GM23248 (cell line): ENCODE measurements around the gene DLG2. TPM values are rescaled to one million over a fixed set of nuclear protein-coding genes. Genes with fewer than 3 reads are reported as not detected.

ENCODE experiments used
- DNase-seq: peaks from one replicate; pipeline ENCODE4 v3.0.0-alpha.2; 2015
- H2AFZ ChIP-seq: fragments of 200-600 bp; sonication (generic); 2 replicates; pipeline ENCODE4 v1.6.1; 2016; ENCODE audit warnings: antibody characterized with exemption
- H3F3A ChIP-seq: fragments of 200-600 bp; sonication (generic); 2 replicates; pipeline ENCODE4 v1.6.1; 2016; ENCODE audit warnings: mild to moderate bottlenecking, antibody characterized with exemption, mixed run types; ENCODE audit not compliant: insufficient read depth
- H3K27ac ChIP-seq: fragments of 200-600 bp; sonication (generic); 2 replicates; pipeline ENCODE4 v1.5.1; 2016; ENCODE audit warnings: mild to moderate bottlenecking
- H3K27me3 ChIP-seq: fragments of 200-600 bp; sonication (generic); replicated peaks from 2 replicates; pipeline ENCODE4 v1.6.1; 2016; ENCODE audit warnings: mild to moderate bottlenecking; ENCODE audit not compliant: insufficient read depth
- H3K36me3 ChIP-seq: fragments of 200-600 bp; sonication (generic); 2 replicates; pipeline ENCODE4 v1.6.1; 2016; ENCODE audit warnings: low read depth, mild to moderate bottlenecking
- H3K4me1 ChIP-seq: fragments of 200-600 bp; sonication (generic); 2 replicates; pipeline ENCODE4 v1.6.1; 2016; ENCODE audit warnings: mild to moderate bottlenecking; ENCODE audit not compliant: insufficient read depth
- H3K4me2 ChIP-seq: fragments of 200-600 bp; sonication (generic); one replicate; pipeline ENCODE4 v1.6.1; 2016; ENCODE audit warnings: mild to moderate bottlenecking; ENCODE audit not compliant: unreplicated experiment
- H3K4me3 ChIP-seq: fragments of 200-600 bp; sonication (generic); 2 replicates; pipeline ENCODE4 v1.5.1; 2016; ENCODE audit warnings: mild to moderate bottlenecking
- H3K79me2 ChIP-seq: fragments of 200-600 bp; sonication (generic); 2 replicates; pipeline ENCODE4 v1.6.1; 2016; ENCODE audit warnings: mild to moderate bottlenecking; ENCODE audit not compliant: insufficient read depth
- H3K9ac ChIP-seq: fragments of 200-600 bp; sonication (generic); 2 replicates; pipeline ENCODE4 v1.6.1; 2016; ENCODE audit warnings: mild to moderate bottlenecking
- H3K9me2 ChIP-seq: fragments of 200-600 bp; sonication (generic); 2 replicates; pipeline ENCODE4 v1.6.1; 2016; ENCODE audit warnings: mixed run types, mild to moderate bottlenecking, moderate library complexity; ENCODE audit not compliant: insufficient read depth
- H3K9me3 ChIP-seq: fragments of 200-600 bp; sonication (generic); one replicate; pipeline ENCODE4 v1.6.1; 2017; ENCODE audit warnings: low read depth
- H4K20me1 ChIP-seq: fragments of 200-600 bp; sonication (generic); 2 replicates; pipeline ENCODE4 v1.6.0; 2016; ENCODE audit not compliant: insufficient read depth
- EZH2 ChIP-seq: fragments of 200-600 bp; sonication (generic); IDR thresholded peaks from 2 replicates; pipeline ENCODE4 v1.6.1; 2018; ENCODE audit warnings: antibody characterized with exemption, mild to moderate bottlenecking; ENCODE audit not compliant: insufficient read depth, poor library complexity, severe bottlenecking
- EZH2phosphoT487 ChIP-seq: fragments of 200-600 bp; sonication (generic); IDR thresholded peaks from 2 replicates; pipeline ENCODE4 v1.6.1; 2018; ENCODE audit warnings: antibody characterized with exemption, moderate library complexity, mild to moderate bottlenecking, low read depth; ENCODE audit not compliant: insufficient read depth
- WGBS, 2 experiments: methylation state at CpG; one replicate each; pipeline ENCODE4 v1.1.6; 2015 to 2017; ENCODE audit warnings: low lambda C conversion rate in 2 of 2, low coverage in 1 of 2; ENCODE audit errors: missing lambda C conversion rate in 2 of 2; 5-methylcytosine and 5-hydroxymethylcytosine counted together
- in situ Hi-C: fragments of 300-500 bp; cut with MboI; formaldehyde crosslinking; loops from 2 replicates; pipeline ENCODE4 v1.15.0; 2020
- polyA plus RNA-seq: library from polyadenylated mRNA; unstranded; fragments of >200 nt; fragmentation: Nextera tagmentation; extraction: Ambion mirVana; gene quantifications from 2 replicates; pipeline ENCODE4 v1.2.1, GENCODE V29; 2016
- total RNA-seq: library from RNA; depleted of rRNA; stranded (reverse); fragments of >200 nt; shearing (Covaris generic); gene quantifications from 2 replicates; pipeline ENCODE4 v1.2.3, GENCODE V29; 2014

Gene DLG2
- total and polyA plus RNA-seq, 2 experiments from 2014 or later: 1.1 to 1.7 TPM

DNA sequence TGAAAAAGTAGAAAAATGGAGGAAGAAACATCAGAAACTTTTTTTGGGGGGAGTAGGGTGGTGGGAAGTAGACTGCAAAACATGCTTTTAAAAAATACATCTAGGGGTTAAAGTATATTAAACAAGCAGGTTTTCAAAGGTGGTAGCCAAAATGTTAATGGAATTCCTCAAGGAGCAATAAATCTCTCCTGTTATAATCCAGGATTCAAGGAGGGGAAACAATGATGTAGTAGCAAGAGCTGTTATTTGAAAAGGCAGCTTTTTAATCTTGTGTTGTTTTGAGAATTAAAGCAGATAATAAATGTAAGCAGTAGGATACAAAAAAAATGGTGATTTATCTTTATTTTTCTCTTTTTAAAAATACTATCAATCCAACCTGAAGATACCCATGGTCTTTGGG lies 1604.4 kb downstream of the DLG2 start:
- Histone ChIP-seq H4K20me1 (no peaks in the 10 kb centered on the region), H2AFZ (no peak overlapping the region), H3K4me1 (peaks cover 7% of the 10 kb centered on the region; the same call in 1 of the 2 replicates), H3K79me2 (no peaks in the 10 kb centered on the region), H3K4me3 (no peak overlapping the region), H3K9me3 (no peaks in the 10 kb centered on the region), H3K9ac (no peak overlapping the region), H3K4me2 (no peak overlapping the region), H3K27ac (no peak overlapping the region), H3F3A (no peaks in the 10 kb centered on the region), H3K9me2 (no peaks in the 10 kb centered on the region), H3K27me3 (no peaks in the 10 kb centered on the region), H3K36me3 (no peaks in the 10 kb centered on the region)
- DNase-seq: no peak
- in situ Hi-C loops: no loop called here
- no peak for TF ChIP-seq EZH2phosphoT487
- no peak for TF ChIP-seq EZH2

DNA sequence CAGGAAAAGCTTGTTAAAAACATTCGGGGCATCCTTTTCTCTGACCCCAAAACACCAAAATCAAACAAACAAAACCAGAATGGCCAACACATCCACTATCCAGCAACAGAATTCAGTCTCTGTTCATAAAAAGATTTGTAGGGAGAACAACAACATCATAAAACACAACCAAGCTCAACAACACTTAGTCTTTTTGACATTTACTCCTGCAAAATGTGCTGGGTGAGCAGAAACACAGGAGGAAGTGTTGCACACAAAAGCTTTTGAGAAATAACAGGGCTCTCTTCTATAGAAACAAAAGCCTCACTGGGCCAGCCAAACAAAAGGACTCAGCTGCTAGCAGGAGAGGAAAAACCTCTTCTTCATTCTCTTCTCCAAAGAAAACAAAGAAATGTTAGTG lies 1604.9 kb downstream of the DLG2 start:
- Histone ChIP-seq H2AFZ (no peak overlapping the region), H3K27me3 (no peaks in the 10 kb centered on the region), H3K79me2 (no peaks in the 10 kb centered on the region), H3F3A (no peaks in the 10 kb centered on the region), H3K9me3 (no peaks in the 10 kb centered on the region), H3K9me2 (no peaks in the 10 kb centered on the region), H3K4me1 (peaks cover 7% of the 10 kb centered on the region; the same call in 1 of the 2 replicates), H3K9ac (no peak overlapping the region), H4K20me1 (no peaks in the 10 kb centered on the region), H3K36me3 (no peaks in the 10 kb centered on the region), H3K27ac (no peak overlapping the region), H3K4me2 (no peak overlapping the region), H3K4me3 (no peak overlapping the region)
- in situ Hi-C loops: no loop called here
- TF ChIP-seq EZH2 (no peak), EZH2phosphoT487 (no peak)
- 31 to 56% methylated on average over 1 of the region's 1 CpG for WGBS, 2 experiments
- DNase-seq: no peak

DNA sequence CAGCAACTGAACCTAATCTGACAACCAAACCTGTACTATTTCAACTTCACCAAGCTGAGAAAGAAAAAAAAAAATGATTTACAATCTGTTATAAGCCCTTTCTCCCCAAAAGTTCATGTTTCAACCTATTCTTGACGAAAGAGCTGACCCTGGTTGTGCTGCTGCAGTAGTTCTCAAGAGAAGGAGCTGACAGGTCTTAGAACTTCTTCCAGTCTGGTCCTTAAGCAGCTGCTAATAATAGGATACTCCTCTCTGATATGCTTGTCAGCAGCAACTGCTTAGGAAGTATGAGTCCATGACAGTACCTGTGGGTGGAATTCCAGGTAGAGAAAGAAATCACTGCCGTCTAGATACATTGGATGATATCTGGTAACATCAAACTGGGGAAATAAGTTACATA lies 1605.9 kb downstream of the DLG2 start:
- 19 to 36% methylated on average over 2 of the region's 2 CpGs for WGBS, 2 experiments
- Histone ChIP-seq H4K20me1 (no peaks in the 10 kb centered on the region), H3K79me2 (no peaks in the 10 kb centered on the region), H3K27me3 (no peaks in the 10 kb centered on the region), H3K27ac (no peak overlapping the region), H3F3A (no peaks in the 10 kb centered on the region), H3K9ac (no peak overlapping the region), H3K9me3 (no peaks in the 10 kb centered on the region), H3K4me3 (no peak overlapping the region), H3K4me1 (peaks cover 7% of the 10 kb centered on the region; the same call in 1 of the 2 replicates), H3K36me3 (no peaks in the 10 kb centered on the region), H3K9me2 (no peaks in the 10 kb centered on the region), H2AFZ (no peak overlapping the region), H3K4me2 (no peak overlapping the region)
- in situ Hi-C loops: no loop called here
- TF ChIP-seq EZH2phosphoT487 (no peak), EZH2 (no peak)
- DNase-seq: no peak

DNA sequence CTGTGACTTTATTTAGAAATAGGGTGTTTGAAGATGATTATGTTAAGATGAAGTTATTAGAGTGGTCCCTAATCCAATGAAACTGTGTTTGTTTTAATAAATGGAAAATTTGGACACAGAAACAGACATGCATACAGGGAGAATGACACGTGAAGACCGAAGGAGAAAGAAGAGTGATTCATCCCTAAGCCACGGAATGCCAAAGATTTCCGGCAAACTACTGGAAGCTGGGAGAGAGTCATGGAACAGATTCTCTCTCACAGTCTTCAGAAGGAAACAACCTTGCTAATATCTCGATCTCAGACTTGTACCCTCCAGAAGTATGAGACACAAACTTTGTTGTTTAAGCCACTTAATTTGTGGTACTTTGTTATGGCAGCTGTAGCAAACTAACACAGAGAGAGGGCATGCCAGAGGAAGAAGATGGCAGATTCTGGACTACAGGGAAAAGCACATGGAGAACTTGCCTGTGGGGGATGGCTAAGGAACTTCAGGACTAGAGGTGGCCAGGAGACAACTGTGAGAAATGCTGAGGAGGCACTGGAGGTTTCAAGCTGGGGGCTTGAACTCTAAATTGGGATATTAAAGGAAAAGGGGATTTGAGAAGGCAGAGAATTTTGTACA lies 1607.5 kb downstream of the DLG2 start:
- Histone ChIP-seq H4K20me1 (no peaks in the 10 kb centered on the region), H3K4me2 (peak overlapping the region; percentile 58), H2AFZ (peak overlapping the region; percentile 69)

More for the DNA sequence above, 1607.5 kb downstream of the DLG2 start:
- H3F3A ChIP-seq: no peaks in the 10 kb centered on the region
- H3K79me2 ChIP-seq: no peaks in the 10 kb centered on the region
- peak overlapping the region; percentile 50 for H3K27ac ChIP-seq
- in situ Hi-C loops: no loop called here
- peak overlapping the region; percentile 22; the same call in 1 of the 2 replicates for H3K4me3 ChIP-seq
- H3K4me1 ChIP-seq: peaks cover 7% of the 10 kb centered on the region; the same call in 1 of the 2 replicates
- TF ChIP-seq EZH2 (no peak), EZH2phosphoT487 (no peak)
- no peak overlapping the region; the same call in 1 of the 2 replicates for H3K9ac ChIP-seq
- H3K36me3 ChIP-seq: no peaks in the 10 kb centered on the region
- no peaks in the 10 kb centered on the region for H3K27me3 ChIP-seq
- H3K9me3 ChIP-seq: no peaks in the 10 kb centered on the region
- no peaks in the 10 kb centered on the region for H3K9me2 ChIP-seq
- WGBS, 2 experiments: 17 to 24% methylated on average over 5 of the region's 5 CpGs
- peak; percentile 73 for DNase-seq
